GM21576 (cell line): ENCODE results near the gene CABP1.

Source experiments
- ATAC-seq: cut with Tn5 transposase; IDR thresholded peaks from one replicate; pipeline ENCODE4 v1.9.1; 2021; ENCODE audit warnings: mild to moderate bottlenecking, moderate library complexity; ENCODE audit not compliant: unreplicated experiment

Gene CABP1

GRCh38 chr12:120630104-120630892 is 10.1 kb upstream of the CABP1 start:
- no peak for ATAC-seq

GRCh38 chr12:120631097-120631496 is 9.3 kb upstream of the CABP1 start:
- no peak for ATAC-seq

GRCh38 chr12:120640861-120641833 is 721 bp downstream of the CABP1 start:
- ATAC-seq, result no peak

- ATAC-seq, result no peak
Observed at GRCh38 chr12:120642121-120642520, 1.7 kb downstream of the CABP1 start.

GRCh38 chr12:120642826-120643225 is 2.4 kb downstream of the CABP1 start:
- no peak for ATAC-seq

GRCh38 chr12:120643574-120643973 is 3.1 kb downstream of the CABP1 start:
- no peak for ATAC-seq

GRCh38 chr12:120646044-120646443 is 5.6 kb downstream of the CABP1 start:
- no peak for ATAC-seq

- no peak for ATAC-seq
Observed at GRCh38 chr12:120647375-120647755, 6.9 kb downstream of the CABP1 start.

GRCh38 chr12:120649442-120650232 is 9.2 kb downstream of the CABP1 start:
- no peak for ATAC-seq

GRCh38 chr12:120650233-120650690 is 9.8 kb downstream of the CABP1 start:
- ATAC-seq, result no peak

- no peak for ATAC-seq
Observed at GRCh38 chr12:120651821-120652220, 11.4 kb downstream of the CABP1 start.

- no peak for ATAC-seq
Observed at GRCh38 chr12:120652656-120653435, 12.4 kb downstream of the CABP1 start.

- no peak for ATAC-seq
Observed at GRCh38 chr12:120653611-120654010, 13.2 kb downstream of the CABP1 start.

GRCh38 chr12:120654656-120655055 is 14.2 kb downstream of the CABP1 start:
- ATAC-seq, result no peak

GRCh38 chr12:120656008-120656407 is 15.6 kb downstream of the CABP1 start:
- ATAC-seq, result no peak

GRCh38 chr12:120658286-120659150 is 18.1 kb downstream of the CABP1 start:
- no peak for ATAC-seq

GRCh38 chr12:120659151-120659525 is 18.7 kb downstream of the CABP1 start:
- ATAC-seq, result no peak

- ATAC-seq, result no peak
Observed at GRCh38 chr12:120661432-120661831, 21.0 kb downstream of the CABP1 start.

GRCh38 chr12:120662879-120663278 is 22.5 kb downstream of the CABP1 start:
- ATAC-seq, result no peak
